NAMALWA (cell line): ENCODE data around the gene CARM1.
"Not testable (repeated sequence)": the region's sequence is repeated elsewhere in the genome, so short reads cannot be mapped to it uniquely, and the experiment has no call there.

Experiments
- DNase-seq: peaks from one replicate; pipeline ENCODE4 v3.0.0-alpha.2; 2015; ENCODE audit warnings: low spot score

The CARM1 gene

DNA sequence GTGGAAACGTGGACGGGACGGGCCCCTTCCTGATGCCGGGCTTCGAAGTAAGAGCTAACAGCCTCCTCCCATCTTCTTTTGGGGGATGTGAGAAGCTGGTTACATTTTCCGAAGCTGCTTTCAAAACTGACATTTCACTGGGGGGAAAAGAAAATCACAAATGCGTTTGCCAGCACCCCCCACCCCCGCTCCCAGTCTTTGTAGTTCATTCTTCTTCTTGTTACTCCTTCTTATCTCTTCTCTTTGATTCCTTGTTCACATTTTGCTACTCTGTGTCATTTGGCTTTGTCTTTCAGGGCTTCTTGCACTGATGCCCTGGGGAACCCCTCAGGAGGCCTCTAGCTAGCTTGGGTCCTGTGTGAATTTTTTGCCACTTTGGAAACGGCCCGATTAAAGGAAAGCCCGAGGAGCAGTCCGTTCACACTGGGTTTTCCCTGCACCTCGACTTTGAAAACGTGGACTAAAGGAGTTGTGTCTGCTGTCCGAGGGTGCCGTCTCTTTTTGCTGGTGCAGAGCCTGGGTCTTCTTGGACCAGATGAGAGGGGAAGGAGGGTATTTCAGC is 1.3 kb downstream of the CARM1 start:
- peak; percentile 58 for DNase-seq

DNA sequence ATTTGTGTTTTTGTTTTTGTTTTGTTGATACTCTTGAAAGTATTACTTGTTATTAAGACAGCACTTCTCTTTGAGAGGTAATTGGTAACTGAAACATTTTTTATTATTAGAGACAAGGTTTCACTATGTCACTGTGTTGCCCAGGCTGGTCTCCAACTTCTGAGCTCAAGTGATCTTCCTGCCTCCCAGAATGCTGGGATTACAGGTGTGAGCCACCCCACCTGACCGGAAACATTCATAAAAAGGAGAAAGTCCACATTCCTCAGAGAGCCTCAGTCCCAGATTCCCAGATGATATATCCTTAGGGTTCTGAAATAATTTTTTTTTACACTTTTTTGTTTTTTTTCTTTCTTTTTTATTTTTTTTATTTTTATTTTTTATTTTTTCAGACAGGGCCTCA is 2.7 kb downstream of the CARM1 start:
- no peak for DNase-seq

DNA sequence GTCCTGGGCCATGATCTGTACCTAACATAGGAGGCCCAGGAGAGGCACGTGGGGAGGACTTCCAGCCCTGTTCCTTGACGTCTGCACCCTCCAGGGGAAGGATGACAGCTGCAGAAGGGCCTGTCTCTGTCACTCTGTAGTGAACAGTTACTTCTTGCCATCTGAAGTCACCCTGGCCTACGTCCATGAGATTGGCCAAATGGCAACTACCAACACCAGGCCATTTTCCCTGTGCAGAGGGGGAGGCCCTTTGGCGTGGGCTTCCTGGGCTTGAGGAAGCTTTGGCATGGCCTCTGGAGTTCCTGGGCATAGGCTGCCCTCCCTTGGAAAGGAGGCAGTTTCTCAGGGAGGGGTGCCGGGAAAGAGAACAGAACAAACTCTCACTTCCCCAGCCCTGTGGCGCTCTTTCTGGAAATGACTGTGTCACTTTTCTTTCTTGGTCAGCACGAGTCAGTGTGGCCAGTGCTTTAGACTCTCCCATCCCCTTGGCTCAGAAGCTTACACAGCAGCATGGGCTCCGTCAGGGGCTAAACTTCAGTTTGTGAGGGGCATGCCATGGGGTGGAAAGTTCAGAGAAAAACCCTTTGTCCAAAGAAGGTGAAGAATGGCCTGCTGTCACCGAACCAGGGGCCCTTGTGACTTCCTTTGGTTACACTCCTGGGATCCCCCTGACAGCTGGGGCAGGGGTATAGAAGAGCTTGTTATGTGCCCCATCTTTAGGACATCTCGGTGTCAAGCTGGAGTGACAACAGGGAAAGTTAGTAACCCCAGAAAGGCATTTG is 5.3 kb downstream of the CARM1 start:
- no peak for DNase-seq

GRCh38 chr19:10877608-10878007 is 6.3 kb downstream of the CARM1 start:
- DNase-seq: not testable (repeated sequence)

DNA sequence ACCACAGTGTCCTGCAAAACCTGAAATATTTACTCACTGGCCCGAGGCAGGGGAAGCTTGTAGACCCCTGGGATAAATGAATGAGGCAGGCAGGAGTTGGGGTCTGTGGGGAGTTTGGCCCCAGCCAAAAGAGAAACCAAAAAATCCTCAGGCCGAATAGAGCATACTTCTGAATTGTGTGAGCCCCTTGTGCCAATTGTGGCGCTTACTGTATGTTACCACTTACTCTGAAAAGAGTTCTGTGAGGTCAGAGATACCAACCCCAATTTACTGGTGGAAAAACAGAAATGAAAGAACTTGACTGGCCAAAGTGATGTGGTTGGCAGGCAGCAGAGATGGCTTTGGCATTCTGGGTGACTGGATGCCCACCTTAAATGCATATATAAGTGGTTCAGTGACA is 6.9 kb downstream of the CARM1 start:
- peak; percentile 63 for DNase-seq

DNA sequence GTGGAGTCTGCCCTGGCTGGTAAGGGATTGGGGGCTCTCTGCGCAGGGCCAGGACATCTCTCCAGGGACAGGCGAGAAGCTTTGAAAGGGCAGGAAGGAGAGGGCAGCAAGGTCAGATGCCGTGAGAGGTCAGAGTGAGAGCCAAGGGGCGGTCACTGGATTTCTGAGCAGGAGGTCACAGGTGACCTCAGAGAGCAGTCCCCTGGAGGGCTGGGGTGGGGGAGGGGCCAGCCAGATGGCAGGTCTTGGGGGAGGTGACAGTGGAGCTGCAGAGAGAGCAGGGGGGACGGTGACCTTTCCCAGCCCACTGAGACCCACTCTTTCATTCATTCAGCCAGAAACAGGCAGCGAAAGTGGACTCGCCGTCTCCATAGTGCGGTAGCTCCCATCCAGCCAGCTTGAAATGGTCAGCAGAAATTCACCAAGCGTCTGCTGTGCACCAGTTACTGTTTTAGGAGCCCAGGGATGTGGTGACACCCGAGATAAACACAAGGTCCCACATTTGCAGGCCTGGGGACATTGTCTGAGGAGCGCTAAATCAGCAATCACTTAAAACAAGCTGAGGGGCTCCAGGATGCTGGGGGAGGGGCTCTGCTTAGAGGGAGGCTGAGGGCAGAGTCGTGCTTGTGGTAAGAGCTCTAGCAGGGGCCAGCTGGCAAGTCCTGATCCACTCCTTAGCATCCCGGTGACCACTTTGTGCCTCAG is 10.2 kb downstream of the CARM1 start:
- no peak for DNase-seq

GRCh38 chr19:10882108-10882457 is 10.7 kb downstream of the CARM1 start:
- no peak for DNase-seq

DNA sequence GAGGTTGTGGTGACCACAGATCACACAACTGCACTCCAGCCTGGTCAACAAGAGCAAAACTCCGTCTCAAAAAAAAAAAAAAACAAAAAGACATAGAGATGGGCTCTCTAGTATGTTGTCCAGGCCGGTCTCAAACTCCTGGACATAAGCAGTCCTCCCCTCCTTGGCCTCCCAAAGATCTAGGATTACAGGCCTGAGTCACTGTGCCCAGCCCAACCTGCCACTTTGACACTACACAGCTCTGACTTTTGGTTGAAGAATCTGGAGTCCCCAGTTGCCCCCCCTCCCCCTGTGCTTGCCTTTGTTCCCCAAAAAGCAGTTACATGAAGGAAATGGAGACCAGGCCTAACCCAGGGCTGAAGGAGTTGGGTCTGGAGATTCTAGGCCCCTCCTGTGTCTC is 12.9 kb downstream of the CARM1 start:
- no peak for DNase-seq

DNA sequence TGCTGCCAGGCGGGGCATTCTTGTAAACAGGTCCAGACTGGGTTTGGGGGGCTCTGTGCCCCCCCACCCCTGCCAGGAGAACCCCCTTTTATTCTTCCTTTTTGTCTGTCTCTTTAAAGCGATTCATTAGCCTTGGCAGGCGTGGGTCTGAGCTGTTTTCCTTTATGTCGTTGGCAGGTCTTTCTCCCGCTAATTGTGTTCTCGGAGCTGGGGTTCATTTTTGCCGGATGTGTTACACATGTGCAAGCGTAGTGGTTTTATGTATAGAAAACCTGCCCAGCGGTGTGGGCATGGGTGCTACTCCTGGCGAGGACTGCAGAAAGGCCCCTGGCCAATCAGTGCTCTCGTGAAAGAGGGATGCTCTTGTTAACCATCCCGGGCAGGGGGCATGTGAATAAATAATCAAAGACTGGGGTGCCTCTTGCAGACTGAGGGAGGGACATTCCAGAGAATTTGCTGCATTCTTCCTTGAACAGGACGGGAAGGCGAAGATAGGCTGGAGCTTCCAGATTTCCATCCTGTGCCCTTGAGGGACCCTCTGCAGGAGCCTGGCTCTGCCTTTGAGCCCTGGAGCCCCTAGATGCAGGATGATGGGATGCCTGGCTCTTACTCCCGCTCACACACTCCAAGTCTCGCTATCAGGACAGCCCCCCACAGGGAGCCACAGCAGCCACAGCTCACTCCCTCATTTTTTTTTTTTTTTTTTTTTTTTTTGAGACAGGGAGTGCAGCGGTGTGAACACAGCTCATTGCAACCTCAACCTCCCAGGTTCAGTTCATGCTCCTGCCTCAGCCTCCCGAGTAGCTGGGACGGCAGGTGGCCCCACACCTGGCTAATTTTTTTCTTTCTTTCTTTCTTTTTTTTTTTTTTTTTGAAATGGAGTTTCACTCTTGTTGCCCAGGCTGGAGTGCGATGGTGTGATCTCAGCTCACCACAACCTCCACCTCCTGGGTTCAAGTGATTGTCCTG is 14.1 kb downstream of the CARM1 start:
- DNase-seq: no peak

- DNase-seq: no peak
These were observed 16.4 kb downstream of the CARM1 start for GRCh38 chr19:10887616-10888367.

DNA sequence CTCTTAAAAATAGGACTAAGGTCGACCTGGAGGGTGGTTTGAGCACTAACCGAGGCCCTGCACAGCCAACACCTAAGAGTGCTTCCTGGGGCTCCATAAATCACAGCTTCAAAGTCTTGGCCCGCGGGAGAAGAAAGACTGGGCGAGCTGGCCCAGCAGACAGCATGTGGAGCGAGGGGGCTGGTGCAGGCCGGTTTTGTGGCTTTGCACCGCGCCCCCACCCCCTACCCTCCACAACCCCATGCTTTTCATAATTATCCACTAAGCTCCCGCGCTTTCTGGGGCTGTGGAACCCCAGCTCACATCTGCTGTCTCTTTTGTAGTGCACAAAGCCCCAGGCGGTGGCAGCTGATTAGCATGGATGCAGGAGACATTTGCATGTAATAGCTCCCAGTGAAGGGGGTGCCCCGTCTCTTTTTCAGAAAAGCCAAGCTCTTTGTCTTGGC is 17.1 kb downstream of the CARM1 start:
- DNase-seq: no peak

DNA sequence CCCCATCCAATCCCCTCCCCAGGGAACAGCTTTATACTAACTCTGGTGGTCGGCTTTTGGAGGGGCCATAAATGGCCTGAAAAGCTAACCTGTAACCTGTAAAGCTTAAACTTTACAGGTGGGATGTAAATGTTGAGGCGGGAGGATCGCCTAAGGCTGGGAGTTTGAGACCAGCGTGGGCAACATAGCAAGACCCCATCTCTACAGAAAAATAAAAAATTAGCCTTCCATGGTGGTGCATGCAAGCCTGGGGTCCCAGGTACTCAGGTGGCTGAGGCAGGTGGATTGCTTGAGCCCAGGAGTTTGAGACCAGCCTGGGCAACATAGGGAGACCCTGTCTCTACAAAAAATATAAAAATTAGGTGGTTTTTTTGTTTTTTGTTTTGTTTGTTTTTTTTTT is 18.5 kb downstream of the CARM1 start:
- DNase-seq: no peak

DNA sequence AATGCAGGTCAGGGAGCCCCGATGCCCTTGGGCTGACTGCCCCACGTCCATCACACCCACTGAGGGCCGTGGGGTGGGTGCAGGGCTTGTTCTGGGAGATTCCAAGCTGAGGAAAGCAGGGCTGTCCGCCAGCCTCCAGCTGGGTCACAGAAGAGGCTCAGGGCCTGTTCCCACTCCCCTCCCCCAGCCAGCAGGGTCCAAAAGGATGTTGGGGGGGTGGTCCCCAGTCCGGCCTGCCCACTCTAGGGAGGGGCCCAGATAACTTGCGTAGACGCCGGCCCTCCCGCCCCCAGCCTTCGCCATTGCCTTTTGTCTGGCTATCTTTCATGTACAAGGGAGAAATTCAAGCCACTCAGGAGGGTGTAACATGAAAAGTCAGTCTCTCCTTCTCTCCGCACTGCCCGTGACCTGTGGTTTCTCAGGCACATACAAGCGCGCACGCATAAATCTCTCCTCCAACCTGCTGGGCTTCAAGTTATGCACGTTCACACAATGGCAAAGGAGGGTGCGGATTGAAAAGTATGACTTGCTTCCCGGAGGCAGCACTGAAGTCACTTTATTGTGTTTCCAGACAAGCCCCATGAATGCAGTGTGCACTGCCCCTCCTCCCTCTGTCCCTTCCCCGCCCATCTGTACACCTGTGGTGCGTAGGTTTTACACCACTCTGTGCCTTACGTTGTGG is 20.2 kb downstream of the CARM1 start:
- no peak for DNase-seq

- no peak for DNase-seq
These were observed 20.9 kb downstream of the CARM1 start for GRCh38 chr19:10892256-10892655.

GRCh38 chr19:10894911-10895213 is 23.5 kb downstream of the CARM1 start:
- no peak for DNase-seq

GRCh38 chr19:10895363-10895762 is 24.0 kb downstream of the CARM1 start:
- no peak for DNase-seq

- no peak for DNase-seq
These were observed 24.6 kb downstream of the CARM1 start for GRCh38 chr19:10895920-10896319.

GRCh38 chr19:10896851-10897526 is 25.6 kb downstream of the CARM1 start:
- no peak for DNase-seq

DNA sequence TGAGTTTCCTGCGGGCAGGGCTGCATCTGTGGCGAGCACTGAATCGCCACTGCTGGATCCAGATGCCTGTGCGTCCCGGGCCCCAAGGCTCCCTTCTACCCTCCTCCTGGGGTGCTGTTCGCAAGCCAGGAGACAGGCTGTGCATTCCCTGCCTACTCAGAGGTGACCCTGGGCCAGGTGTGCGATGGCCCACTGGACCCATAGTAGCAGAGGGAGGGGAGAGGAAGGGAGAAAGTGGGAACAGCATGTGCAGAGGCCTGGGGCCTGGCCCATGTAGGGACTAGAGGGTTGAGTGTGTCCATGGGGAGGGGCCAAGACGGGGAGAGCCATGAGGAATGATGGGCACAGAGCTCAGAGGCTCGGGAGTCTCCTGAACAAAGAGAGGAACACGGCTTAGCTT is 27.3 kb downstream of the CARM1 start:
- DNase-seq: no peak

GRCh38 chr19:10899151-10899653 is 27.8 kb downstream of the CARM1 start:
- no peak for DNase-seq
